BE2C (cell line): ENCODE measurements around the gene CDC42EP5.

Experiments used
- DNase-seq: peaks from one replicate; pipeline ENCODE4 v3.0.0-alpha.2; 2020
- H3K27me3 ChIP-seq: fragments of 250-450 bp; sonication (Bioruptor Pico); 2 replicates; pipeline ENCODE4 v1.5.1; 2020; ENCODE audit warnings: mild to moderate bottlenecking
- H3K36me3 ChIP-seq: fragments of 250-450 bp; sonication (Bioruptor Pico); 2 replicates; pipeline ENCODE4 v1.5.1; 2020; ENCODE audit warnings: mild to moderate bottlenecking
- H3K4me1 ChIP-seq: fragments of 250-450 bp; sonication (Bioruptor Pico); 2 replicates; pipeline ENCODE4 v1.5.1; 2020
- H3K4me3 ChIP-seq: 2 replicates; pipeline ENCODE4 v1.5.1; 2011; ENCODE audit warnings: low read depth, low read length
- H3K9me3 ChIP-seq: fragments of 250-450 bp; sonication (Bioruptor Pico); 2 replicates; pipeline ENCODE4 v1.5.1; 2020
- TF ChIP-seq, protein P1 (sequence below): IDR thresholded peaks from 2 replicates; pipeline ENCODE4 v1.5.1; 2012; ENCODE audit warnings: mild to moderate bottlenecking, low read depth, low read length

CDC42EP5 gene

DNA sequence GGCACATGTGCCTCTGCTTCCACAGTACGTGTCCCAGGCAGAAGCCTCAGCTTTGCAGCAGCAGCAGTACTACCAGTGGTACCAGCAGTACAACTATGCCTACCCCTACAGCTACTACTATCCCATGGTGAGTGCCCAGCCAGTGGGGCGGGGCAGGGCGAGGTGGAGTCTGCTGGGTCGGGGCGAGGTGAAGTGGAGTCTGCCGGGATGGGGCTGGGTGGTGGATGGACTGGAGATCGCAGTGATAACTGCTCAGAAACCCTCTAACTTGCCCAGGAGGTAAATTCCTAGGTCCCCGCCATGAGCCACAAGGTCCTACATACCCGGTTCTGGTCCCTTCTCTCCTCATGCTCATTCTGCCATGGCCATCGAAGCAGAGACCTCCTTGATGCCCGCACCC lies 20.5 kb downstream of the CDC42EP5 start:
- Histone ChIP-seq H3K36me3 (peaks cover 70% of the 10 kb centered on the region), H3K4me3 (no peak overlapping the region), H3K4me1 (no peaks in the 10 kb centered on the region), H3K9me3 (no peaks in the 10 kb centered on the region), H3K27me3 (no peaks in the 10 kb centered on the region)
- DNase-seq, result no peak
- TF ChIP-seq, protein P1, sequence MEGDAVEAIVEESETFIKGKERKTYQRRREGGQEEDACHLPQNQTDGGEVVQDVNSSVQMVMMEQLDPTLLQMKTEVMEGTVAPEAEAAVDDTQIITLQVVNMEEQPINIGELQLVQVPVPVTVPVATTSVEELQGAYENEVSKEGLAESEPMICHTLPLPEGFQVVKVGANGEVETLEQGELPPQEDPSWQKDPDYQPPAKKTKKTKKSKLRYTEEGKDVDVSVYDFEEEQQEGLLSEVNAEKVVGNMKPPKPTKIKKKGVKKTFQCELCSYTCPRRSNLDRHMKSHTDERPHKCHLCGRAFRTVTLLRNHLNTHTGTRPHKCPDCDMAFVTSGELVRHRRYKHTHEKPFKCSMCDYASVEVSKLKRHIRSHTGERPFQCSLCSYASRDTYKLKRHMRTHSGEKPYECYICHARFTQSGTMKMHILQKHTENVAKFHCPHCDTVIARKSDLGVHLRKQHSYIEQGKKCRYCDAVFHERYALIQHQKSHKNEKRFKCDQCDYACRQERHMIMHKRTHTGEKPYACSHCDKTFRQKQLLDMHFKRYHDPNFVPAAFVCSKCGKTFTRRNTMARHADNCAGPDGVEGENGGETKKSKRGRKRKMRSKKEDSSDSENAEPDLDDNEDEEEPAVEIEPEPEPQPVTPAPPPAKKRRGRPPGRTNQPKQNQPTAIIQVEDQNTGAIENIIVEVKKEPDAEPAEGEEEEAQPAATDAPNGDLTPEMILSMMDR, result no peak

DNA sequence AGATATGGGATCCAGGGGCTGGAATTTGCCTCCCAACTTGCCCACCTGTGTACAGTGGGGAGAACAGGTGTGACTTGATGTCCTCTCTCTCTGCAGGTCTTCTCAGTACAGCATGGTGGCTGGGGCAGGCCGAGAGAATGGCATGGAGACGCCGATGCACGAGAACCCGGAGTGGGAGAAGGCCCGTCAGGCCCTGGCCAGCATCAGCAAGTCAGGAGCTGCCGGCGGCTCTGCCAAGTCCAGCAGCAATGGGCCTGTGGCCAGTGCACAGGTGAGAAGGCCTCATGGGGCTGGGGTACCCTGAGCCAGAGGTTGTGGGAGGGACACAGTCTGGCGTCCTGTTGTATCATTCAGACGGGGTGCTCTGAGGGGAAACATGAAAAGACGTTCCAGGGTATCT lies 21.1 kb downstream of the CDC42EP5 start:
- Histone ChIP-seq H3K36me3 (peaks cover 64% of the 10 kb centered on the region), H3K9me3 (no peaks in the 10 kb centered on the region), H3K4me1 (no peaks in the 10 kb centered on the region), H3K27me3 (no peaks in the 10 kb centered on the region), H3K4me3 (no peak overlapping the region)
- DNase-seq, result no peak
- TF ChIP-seq, protein P1, result no peak

DNA sequence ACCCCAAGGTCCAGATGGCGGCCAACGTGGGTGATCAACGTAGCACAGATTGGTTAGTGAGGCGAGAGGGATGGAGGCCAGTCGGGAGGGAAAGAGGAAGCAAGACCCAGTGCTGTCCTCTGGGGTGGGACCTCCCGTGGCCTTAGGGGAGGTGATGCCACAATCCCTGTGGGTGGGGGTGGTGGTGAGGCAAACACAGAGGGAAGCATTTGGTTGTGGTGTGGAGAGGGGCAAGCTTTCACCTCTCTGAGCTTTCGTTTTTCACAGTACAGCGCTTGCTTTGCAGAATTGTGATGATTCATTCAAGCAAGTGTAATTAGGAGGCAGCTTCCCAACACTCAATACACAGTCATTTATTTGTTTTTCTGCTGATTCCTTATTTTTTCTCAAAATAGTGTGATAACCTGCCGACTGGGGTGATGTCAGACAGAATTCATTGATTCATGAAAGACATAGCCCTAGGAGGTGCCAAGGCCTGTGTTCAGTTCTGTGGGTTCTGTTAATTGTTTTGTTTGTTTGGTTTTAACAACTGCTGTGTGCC lies 21.7 kb downstream of the CDC42EP5 start:
- Histone ChIP-seq H3K9me3 (no peaks in the 10 kb centered on the region), H3K27me3 (no peaks in the 10 kb centered on the region), H3K4me1 (no peaks in the 10 kb centered on the region), H3K4me3 (no peak overlapping the region), H3K36me3 (peaks cover 58% of the 10 kb centered on the region)
- no peak for DNase-seq
- TF ChIP-seq, protein P1, result no peak

DNA sequence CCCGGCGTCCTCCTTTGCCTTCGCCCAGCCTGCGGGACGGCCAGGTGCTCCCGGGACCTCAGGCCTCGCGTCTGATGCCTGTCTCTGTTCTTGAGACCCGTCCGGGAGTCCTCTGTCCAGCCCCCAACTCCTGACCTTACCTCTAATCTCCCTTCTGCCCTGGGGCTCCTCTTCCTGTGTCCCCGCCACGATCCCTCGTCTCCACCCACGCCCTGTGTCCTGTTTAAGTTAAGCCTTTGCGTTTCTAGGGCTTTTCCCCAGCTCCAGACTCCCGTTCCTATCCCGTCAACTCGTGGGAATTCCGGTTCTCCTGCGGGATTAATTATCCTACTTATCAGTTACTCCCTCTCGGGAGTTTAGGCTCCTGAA lies 23.4 kb downstream of the CDC42EP5 start:
- Histone ChIP-seq H3K36me3 (peaks cover 40% of the 10 kb centered on the region), H3K9me3 (no peaks in the 10 kb centered on the region), H3K4me1 (no peaks in the 10 kb centered on the region), H3K4me3 (peak overlapping the region; percentile 99), H3K27me3 (no peaks in the 10 kb centered on the region)
- TF ChIP-seq, protein P1, result no peak
- DNase-seq, result no peak

DNA sequence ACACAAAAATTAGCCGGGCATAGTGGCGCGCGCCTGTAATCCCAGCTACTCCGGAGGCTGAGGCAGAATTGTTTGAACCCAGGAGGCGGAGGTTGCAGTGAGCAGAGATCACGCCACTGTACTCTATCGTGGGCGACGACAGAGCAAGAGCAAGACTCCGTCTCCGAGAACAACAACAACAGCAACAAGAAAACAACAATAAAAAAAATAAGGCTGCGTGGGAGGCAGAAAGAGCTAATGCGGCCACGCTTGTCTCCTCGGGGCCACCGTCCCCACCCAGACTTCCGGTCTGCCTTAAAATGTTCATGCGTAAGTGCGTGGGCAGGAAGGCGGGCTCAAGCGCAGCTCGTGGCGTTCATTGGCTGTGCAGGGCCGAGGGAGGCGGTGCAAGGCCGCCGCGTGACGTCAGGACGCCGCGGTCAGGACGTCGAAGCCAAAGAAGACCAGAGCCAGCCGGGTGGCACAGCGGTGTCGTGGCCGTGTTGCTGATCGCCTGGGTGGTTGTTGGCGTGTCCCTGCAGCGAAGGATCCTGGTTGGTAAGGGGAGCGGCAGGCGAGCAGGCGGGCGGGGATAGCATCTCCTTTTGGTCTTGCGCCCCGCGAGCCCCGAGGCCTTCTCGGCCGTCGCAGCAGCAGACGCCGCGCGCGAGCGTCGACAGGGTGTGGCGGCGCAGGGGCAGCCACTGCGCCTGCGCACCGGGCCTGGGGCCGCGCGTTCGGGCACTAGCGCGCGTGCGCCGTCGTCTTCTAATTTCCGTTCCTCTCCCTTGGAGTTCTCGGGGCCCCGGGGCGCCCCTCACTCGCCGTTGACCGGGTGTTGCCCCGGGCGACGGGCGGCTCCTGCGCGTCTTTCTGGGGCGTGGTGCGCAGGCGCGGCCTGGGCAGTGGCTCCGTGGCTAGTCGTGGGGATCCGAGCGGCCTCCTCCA lies 24.1 kb downstream of the CDC42EP5 start, which contains the start of gene LENG8:
LENG8 (plus strand) TSS at position 426 of the 927 bp plus-strand sequence. CDS start 2,146 bp downstream, outside the sequence.
- Histone ChIP-seq H3K4me3 (peak within 1 kb of the TSS; percentile 99), H3K27me3 (no peaks in the 10 kb centered on the region), H3K36me3 (peaks cover 34% of the 10 kb centered on the region), H3K4me1 (no peaks in the 10 kb centered on the region), H3K9me3 (no peaks in the 10 kb centered on the region)
- DNase-seq, result peak; percentile 95
- TF ChIP-seq, protein P1, result no peak
